Adrenal gland (tissue), 12 donors: Measurements from ENCODE around the gene VIT. TPM values are rescaled to one million over a fixed set of nuclear protein-coding genes. Genes with fewer than 3 reads are reported as not detected.

Experiments used
- DNase-seq, 7 donors: peaks; one replicate each; pipeline ENCODE4 v3.0.0-alpha.2; 2019 to 2020
- H3K27ac ChIP-seq, 5 donors: fragments of 200-600 bp; sonication (generic) in 4 of 5; 1 replicate in 3 of 5; 2 replicates in 2 of 5; pipeline versions ENCODE4 v1.5.1 to v1.8.0; 2016 to 2020; ENCODE audit warnings: mild to moderate bottlenecking in 1 of 5
- H3K27me3 ChIP-seq: fragments of 200-600 bp; 2 replicates; pipeline ENCODE4 v1.8.0; 2021
- H3K36me3 ChIP-seq, 2 donors: fragments of 200-600 bp; replicated peaks in 1 of 2; 1 replicate in 1 of 2; 2 replicates in 1 of 2; pipeline versions ENCODE4 v1.5.1 to v1.8.0; 2018 to 2022
- H3K4me1 ChIP-seq, 2 donors: fragments of 200-600 bp; replicated peaks in 1 of 2; 1 replicate in 1 of 2; 2 replicates in 1 of 2; pipeline versions ENCODE4 v1.5.1 to v1.8.0; 2018 to 2021
- H3K4me3 ChIP-seq, 4 donors: fragments of 200-600 bp; sonication (generic) in 3 of 4; one replicate each; pipeline ENCODE4 v1.5.1; 2016 to 2018
- H3K9me3 ChIP-seq, 3 donors: fragments of 200-600 bp; sonication (generic) in 1 of 3; replicated peaks in 1 of 3; 1 replicate in 2 of 3; 2 replicates in 1 of 3; pipeline versions ENCODE4 v1.5.1 to v1.8.0; 2016 to 2021
- POLR2A ChIP-seq, 2 donors: fragments of 450-650 bp; IDR thresholded peaks; one replicate each; pipeline ENCODE4 v1.6.1; 2017; ENCODE audit warnings: antibody characterized with exemption in 2 of 2, mild to moderate bottlenecking in 2 of 2, moderate library complexity in 1 of 2
- WGBS, 4 donors: extraction: QIAGEN DNeasy Blood & Tissue Kit in 2 of 4; methylation state at CpG; one replicate each; pipeline versions ENCODE4 v1.1.5 to v1.1.7; 2013 to 2017; 5-methylcytosine and 5-hydroxymethylcytosine counted together
- intact Hi-C, 2 donors: fragments of 100-400 bp; cut with DNase I; formaldehyde crosslinking; loops; one replicate each; pipeline versions ENCODE4 v1.14.1 to v1.15.0; 2022 to 2023
- polyA plus RNA-seq, 3 donors: library from polyadenylated mRNA; stranded (reverse); fragments of 200-250 nt in 2 of 3; fragments of 350-450 nt in 1 of 3; fragmentation: Illumina TruSeq in 1 of 3; extraction: RNeasy Lipid Tissue Mini Kit (QIAGEN cat#74804) in 1 of 3; gene quantifications; one replicate each; pipeline ENCODE4 v1.2.3, GENCODE V29; 2013 to 2014
- total RNA-seq, 9 donors: library from RNA; depleted of rRNA in 4 of 9; stranded (reverse); fragments of >200 nt in 4 of 9; fragments of 120-200 nt in 1 of 9; fragmentation: NEBNext Ultra II Directional in 1 of 9; extraction: Animal tissue kit (Norgen Biotek cat#: 25700) in 1 of 9; gene quantifications; one replicate each; pipeline versions ENCODE4 v1.1.0 to v1.2.4, GENCODE V29; 2013 to 2023
- TF ChIP-seq, protein P1 (sequence below), 6 experiments: fragments of 450-650 bp in 4 of 6; fragments of 200-600 bp in 2 of 6; sonication (generic) in 1 of 6; IDR thresholded peaks; 1 replicate in 5 of 6; 2 replicates in 1 of 6; pipeline versions ENCODE4 v1.5.1 to v1.8.0; 2016 to 2021; ENCODE audit warnings: antibody characterized with exemption in 6 of 6, mild to moderate bottlenecking in 2 of 6, moderate library complexity in 1 of 6
- donor health status: healthy with polysubstance abuse.
- donor health status: Bipolar disorder and iron deficiency.
- donor health status: DM: yes; HTN: yes; CAD: no.
- donor health status: DM: no; HTN: no; CAD: no.
- donor health status: DM: no; HTN: no; CAD: no.
- donor health status: DM: yes; HTN: yes; CAD: no.

VIT gene
- total and polyA plus RNA-seq, 12 donors: 0.06 to 2.0 (median 0.40) TPM; not detected in 2

DNA sequence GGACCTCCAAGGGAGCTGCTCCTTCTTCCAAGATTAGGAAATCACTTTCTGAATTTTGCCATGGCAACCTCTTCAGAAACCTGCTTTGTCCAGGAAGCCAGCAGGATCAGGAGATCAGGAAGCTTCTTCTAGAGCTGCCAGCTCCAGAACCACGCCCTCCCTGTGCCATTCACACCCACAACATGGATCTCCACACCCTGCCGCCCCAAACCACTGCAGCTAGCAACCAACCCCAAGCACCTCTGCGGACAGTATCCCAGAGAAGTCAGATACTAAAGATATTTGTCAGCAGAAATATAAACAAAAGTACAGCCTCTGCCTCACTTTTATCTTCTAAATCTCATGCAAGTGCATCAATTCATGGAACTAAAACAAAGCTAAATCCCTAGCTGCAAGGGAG is 106.4 kb downstream of the VIT start:
- Histone ChIP-seq H3K9me3 (no peaks in the 10 kb centered on the region), H3K4me1 (no peaks in the 10 kb centered on the region), H3K36me3 (no peaks in the 10 kb centered on the region), H3K4me3 (no peak overlapping the region), H3K27ac (no peak overlapping the region), H3K27me3 (no peaks in the 10 kb centered on the region)
- TF ChIP-seq, protein P1, sequence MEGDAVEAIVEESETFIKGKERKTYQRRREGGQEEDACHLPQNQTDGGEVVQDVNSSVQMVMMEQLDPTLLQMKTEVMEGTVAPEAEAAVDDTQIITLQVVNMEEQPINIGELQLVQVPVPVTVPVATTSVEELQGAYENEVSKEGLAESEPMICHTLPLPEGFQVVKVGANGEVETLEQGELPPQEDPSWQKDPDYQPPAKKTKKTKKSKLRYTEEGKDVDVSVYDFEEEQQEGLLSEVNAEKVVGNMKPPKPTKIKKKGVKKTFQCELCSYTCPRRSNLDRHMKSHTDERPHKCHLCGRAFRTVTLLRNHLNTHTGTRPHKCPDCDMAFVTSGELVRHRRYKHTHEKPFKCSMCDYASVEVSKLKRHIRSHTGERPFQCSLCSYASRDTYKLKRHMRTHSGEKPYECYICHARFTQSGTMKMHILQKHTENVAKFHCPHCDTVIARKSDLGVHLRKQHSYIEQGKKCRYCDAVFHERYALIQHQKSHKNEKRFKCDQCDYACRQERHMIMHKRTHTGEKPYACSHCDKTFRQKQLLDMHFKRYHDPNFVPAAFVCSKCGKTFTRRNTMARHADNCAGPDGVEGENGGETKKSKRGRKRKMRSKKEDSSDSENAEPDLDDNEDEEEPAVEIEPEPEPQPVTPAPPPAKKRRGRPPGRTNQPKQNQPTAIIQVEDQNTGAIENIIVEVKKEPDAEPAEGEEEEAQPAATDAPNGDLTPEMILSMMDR (IDR thresholded peaks at IDR 0.05): no peak
- no peak for TF ChIP-seq POLR2A (IDR thresholded peaks at IDR 0.05)
- WGBS, 4 donors: 73 to 82% (median 77%) methylated on average over 2 to 3 of the region's 3 CpGs
- intact Hi-C loops: no loop called here
- DNase-seq: no peak

DNA sequence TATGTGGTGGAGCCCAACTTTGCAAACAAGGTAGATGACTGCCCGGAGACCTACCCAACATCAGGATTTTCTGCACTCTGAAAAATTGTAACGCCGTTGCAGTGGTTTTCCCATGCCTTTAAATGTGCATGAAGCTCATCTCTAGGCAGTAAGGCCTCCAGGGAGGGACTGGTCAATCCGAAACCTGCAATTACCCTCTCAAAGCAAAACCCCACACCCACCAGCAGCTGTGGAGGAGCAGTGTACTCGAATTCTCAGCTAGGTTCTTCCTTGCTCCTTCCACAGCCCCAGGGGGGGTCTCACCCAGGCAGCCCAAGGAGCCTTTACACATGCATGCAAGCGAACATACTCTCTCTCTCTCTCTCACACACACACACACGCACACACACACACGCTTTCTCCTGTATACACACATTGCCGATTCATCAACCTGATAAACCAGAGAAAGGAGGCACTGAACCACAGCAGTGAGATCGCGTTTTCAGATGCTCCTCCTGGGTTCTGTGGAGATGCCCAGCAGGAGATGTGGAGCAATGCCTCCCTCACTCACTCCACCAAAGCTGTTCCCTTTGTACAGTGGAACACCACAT is 109.2 kb downstream of the VIT start:
- H3K27me3 ChIP-seq: no peaks in the 10 kb centered on the region
- no peaks in the 10 kb centered on the region for H3K36me3 ChIP-seq
- H3K4me3 ChIP-seq: no peak overlapping the region
- WGBS, 4 donors: 78 to 83% (median 82%) methylated on average over 11 of the region's 11 CpGs
- intact Hi-C loops: no loop called here
- no peak overlapping the region for H3K27ac ChIP-seq
- no peaks in the 10 kb centered on the region for H3K9me3 ChIP-seq
- no peaks in the 10 kb centered on the region for H3K4me1 ChIP-seq
- no peak for TF ChIP-seq POLR2A (IDR thresholded peaks at IDR 0.05)
- TF ChIP-seq, protein P1 (IDR thresholded peaks at IDR 0.05): no peak
- DNase-seq: peak in 1 of 7 donors; percentile 17

DNA sequence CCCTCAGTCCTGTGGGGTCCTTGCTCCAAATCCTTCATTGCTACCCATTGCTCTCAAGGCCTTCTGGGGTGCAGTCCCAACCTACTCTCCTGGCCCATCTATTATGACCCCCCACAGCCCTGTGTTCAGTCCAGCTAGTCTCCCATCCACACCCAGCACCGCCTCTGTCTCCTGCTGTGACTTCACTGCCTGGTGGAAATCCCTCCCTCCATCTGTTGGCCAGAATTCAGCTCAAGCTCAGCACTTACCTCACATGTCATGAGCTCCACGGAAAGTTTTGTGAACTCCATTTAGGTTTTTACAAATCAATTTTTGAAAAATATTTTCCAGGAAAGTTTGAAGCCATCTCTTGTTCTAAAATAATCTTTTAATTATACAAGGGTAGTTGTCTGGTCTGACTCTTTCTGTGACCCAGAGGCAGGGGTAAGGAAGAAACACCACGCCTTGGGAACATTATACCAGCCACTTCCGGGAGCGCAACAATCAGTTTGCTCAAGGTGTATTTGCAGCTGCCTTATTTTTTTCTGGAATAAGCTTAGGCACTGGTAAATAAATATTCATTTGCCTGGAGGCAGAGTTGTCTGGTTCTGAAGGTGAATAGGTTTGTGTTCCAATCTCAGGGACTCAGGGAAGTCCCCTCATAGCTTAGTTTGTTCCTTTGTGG is 110.8 kb downstream of the VIT start:
- H3K9me3 ChIP-seq: no peaks in the 10 kb centered on the region
- no peaks in the 10 kb centered on the region for H3K4me1 ChIP-seq
- no peak overlapping the region for H3K27ac ChIP-seq
- H3K27me3 ChIP-seq: no peaks in the 10 kb centered on the region
- no peaks in the 10 kb centered on the region for H3K36me3 ChIP-seq
- intact Hi-C loops: no loop called here
- no peak for DNase-seq
- H3K4me3 ChIP-seq: no peak overlapping the region
- TF ChIP-seq POLR2A (IDR thresholded peaks at IDR 0.05): no peak
- 81 to 85% (median 84%) methylated on average over 5 of the region's 5 CpGs for WGBS, 4 donors

DNA sequence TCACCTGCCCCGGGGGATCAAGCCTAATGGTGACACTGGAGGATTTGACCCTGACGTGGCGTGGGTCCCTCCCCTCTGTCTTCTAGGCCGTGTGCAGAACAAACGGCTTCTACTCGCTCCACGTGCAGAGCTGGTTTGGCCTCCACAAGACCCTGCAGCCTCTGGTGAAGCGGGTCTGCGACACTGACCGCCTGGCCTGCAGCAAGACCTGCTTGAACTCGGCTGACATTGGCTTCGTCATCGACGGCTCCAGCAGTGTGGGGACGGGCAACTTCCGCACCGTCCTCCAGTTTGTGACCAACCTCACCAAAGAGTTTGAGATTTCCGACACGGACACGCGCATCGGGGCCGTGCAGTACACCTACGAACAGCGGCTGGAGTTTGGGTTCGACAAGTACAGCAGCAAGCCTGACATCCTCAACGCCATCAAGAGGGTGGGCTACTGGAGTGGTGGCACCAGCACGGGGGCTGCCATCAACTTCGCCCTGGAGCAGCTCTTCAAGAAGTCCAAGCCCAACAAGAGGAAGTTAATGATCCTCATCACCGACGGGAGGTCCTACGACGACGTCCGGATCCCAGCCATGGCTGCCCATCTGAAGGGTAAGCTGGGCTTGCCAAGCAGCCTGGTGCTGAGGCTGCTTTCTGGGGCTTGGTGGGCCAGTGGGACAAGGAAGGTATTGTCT is 112.0 kb downstream of the VIT start:
- Histone ChIP-seq H3K27ac (no peak overlapping the region), H3K4me3 (no peak overlapping the region), H3K27me3 (no peaks in the 10 kb centered on the region), H3K36me3 (no peaks in the 10 kb centered on the region), H3K9me3 (no peaks in the 10 kb centered on the region), H3K4me1 (no peaks in the 10 kb centered on the region)
- WGBS, 4 donors: 90 to 95% (median 92%) methylated on average over 10 to 35 of the region's 35 CpGs
- TF ChIP-seq, protein P1 (IDR thresholded peaks at IDR 0.05): no peak
- TF ChIP-seq POLR2A (IDR thresholded peaks at IDR 0.05): no peak
- intact Hi-C loops: no loop called here
- DNase-seq: no peak
